Retinal pigment epithelial cell (primary cell): Measurements from ENCODE around the gene DNMBP.
A peak's percentile ranks its signal among the peaks of the same experiment; 100 is the strongest.
"Not testable (repeated sequence)": the region's sequence is repeated elsewhere in the genome, so short reads cannot be mapped to it uniquely, and the experiment has no call there.

Experiments
- DNase-seq: peaks from one replicate; pipeline ENCODE4 v3.0.0-alpha.2; 2010; ENCODE audit warnings: low read depth
- H3K4me3 ChIP-seq: 2 replicates; pipeline ENCODE4 v1.5.1; 2011; ENCODE audit warnings: mild to moderate bottlenecking, low read length, control low read depth, moderate library complexity
- CTCF ChIP-seq: conservative IDR thresholded peaks from 2 replicates; pipeline ENCODE4 v1.5.1; 2011; ENCODE audit warnings: low read depth, low read length, control low read depth, inconsistent platforms

The DNMBP gene

GRCh38 chr10:99869581-99870122 is 140.1 kb downstream of the DNMBP start:
- H3K4me3 ChIP-seq = no peak overlapping the region
- DNase-seq = no peak
- no peak for TF ChIP-seq CTCF

GRCh38 chr10:99867250-99867649 is 142.5 kb downstream of the DNMBP start:
- not testable (repeated sequence) for H3K4me3 ChIP-seq, DNase-seq

- not testable (repeated sequence) for DNase-seq, H3K4me3 ChIP-seq
Observed at GRCh38 chr10:99863535-99864240, 146.1 kb downstream of the DNMBP start.

GRCh38 chr10:99860466-99860865 is 149.3 kb downstream of the DNMBP start:
- DNase-seq = no peak
- H3K4me3 ChIP-seq = no peak overlapping the region
- TF ChIP-seq CTCF = no peak

- H3K4me3 ChIP-seq = no peak overlapping the region
- DNase-seq = no peak
- peak; percentile 65 for TF ChIP-seq CTCF
Observed at GRCh38 chr10:99859585-99859984, 150.2 kb downstream of the DNMBP start.

GRCh38 chr10:99858849-99859248 is 150.9 kb downstream of the DNMBP start:
- no peak for TF ChIP-seq CTCF
- no peak for DNase-seq
- H3K4me3 ChIP-seq = no peak overlapping the region

- no peak for TF ChIP-seq CTCF
- no peak for DNase-seq
- H3K4me3 ChIP-seq = no peak overlapping the region
Observed at GRCh38 chr10:99855479-99856071, 154.2 kb downstream of the DNMBP start.

GRCh38 chr10:99854860-99855259 is 154.9 kb downstream of the DNMBP start:
- DNase-seq = no peak
- no peak overlapping the region for H3K4me3 ChIP-seq
- peak; percentile 45 for TF ChIP-seq CTCF
